Ascending aorta (tissue), 2 donors: ENCODE measurements around the gene CLINT1. TPM values are rescaled to one million over a fixed set of nuclear protein-coding genes. Genes with fewer than 3 reads are reported as not detected.
"Not testable (repeated sequence)": the region's sequence is repeated elsewhere in the genome, so short reads cannot be mapped to it uniquely, and the experiment has no call there.

Experiments
- DNase-seq, 2 donors: peaks; one replicate each; pipeline ENCODE4 v3.0.0-alpha.2; 2019; ENCODE audit warnings: low spot score in 2 of 2
- H3K27ac ChIP-seq, 2 donors: fragments of 200-600 bp; sonication (generic); one replicate each; pipeline ENCODE4 v1.5.1; 2016 to 2017; ENCODE audit warnings: mild to moderate bottlenecking in 1 of 2
- H3K27me3 ChIP-seq: fragments of 200-600 bp; sonication (generic); one replicate; pipeline ENCODE4 v1.5.1; 2017
- H3K36me3 ChIP-seq, 2 donors: fragments of 200-600 bp; sonication (generic); one replicate each; pipeline ENCODE4 v1.5.1; 2016
- H3K4me1 ChIP-seq, 2 donors: fragments of 200-600 bp; sonication (generic); one replicate each; pipeline ENCODE4 v1.5.1; 2016 to 2017; ENCODE audit warnings: mild to moderate bottlenecking in 1 of 2
- H3K4me3 ChIP-seq, 2 donors: fragments of 200-600 bp; sonication (generic); one replicate each; pipeline ENCODE4 v1.5.1; 2016 to 2017; ENCODE audit warnings: mild to moderate bottlenecking in 1 of 2
- H3K9me3 ChIP-seq, 2 donors: fragments of 200-600 bp; sonication (generic); one replicate each; pipeline ENCODE4 v1.5.1; 2016
- intact Hi-C: fragments of 100-400 bp; cut with DNase I; formaldehyde crosslinking; loops from one replicate; pipeline ENCODE4 v1.15.1; 2023
- total RNA-seq: library from RNA; depleted of rRNA; stranded (reverse); fragments of >200 nt; gene quantifications from one replicate; pipeline ENCODE4 v1.1.0, GENCODE V29; 2016
- TF ChIP-seq, protein P1 (sequence below), 3 experiments: fragments of 200-600 bp in 2 of 3; fragments of 450-650 bp in 1 of 3; sonication (generic) in 2 of 3; IDR thresholded peaks; one replicate each; pipeline ENCODE4 v1.5.1; 2016 to 2019; ENCODE audit warnings: antibody characterized with exemption in 3 of 3, mild to moderate bottlenecking in 1 of 3, moderate library complexity in 1 of 3

Gene CLINT1
- total RNA-seq, 1 donor from 2014 or later: 16.4 TPM

DNA sequence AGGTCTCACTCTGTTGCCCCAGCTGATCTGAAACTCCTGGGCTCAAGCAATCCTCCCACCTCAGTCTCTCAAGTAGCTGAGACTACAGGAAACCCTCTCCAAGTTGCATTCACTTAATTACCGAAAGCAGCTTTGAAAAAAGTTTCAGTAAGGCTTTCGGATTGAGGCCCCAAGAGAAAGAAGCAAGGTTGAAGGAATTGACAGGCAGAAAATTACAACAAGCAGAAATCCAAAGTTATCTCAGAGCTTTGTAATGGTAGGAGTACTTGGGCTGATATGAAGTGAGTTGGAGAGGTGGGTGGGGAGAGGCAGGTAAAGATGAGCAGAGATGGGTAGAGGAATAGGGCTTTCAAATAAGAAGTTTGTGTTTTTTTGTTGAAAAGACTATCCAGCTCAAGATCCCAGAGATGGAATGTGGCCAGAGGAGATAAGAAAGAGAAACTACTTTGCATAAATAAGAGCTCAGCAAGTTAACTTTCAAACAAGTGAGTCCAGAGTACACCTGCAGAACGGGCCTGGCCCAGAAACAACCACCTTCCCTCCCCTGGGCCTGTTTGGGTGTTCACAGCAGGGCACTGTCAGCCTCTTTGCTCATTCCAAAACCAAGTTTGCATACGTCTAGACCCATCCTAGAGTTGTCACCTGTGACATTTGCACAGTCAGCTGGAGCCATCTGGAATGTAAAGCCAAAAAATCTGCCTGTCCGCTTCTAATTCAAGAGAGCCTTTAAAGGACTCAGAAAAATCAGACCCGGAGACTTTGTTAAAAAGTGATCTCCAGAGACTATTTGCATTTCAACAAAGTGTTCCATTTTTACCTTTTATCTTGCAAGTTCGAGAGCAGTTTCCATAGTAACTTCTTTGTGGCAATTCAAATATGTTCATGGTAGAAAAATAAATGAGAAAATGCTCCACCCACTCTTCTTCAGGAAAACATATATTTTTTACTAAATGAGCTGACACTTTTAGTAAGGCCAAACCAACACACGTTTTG, 2.2 kb upstream of the CLINT1 start:
- no peaks in the 10 kb centered on the region for H3K36me3 ChIP-seq
- TF ChIP-seq, protein P1, sequence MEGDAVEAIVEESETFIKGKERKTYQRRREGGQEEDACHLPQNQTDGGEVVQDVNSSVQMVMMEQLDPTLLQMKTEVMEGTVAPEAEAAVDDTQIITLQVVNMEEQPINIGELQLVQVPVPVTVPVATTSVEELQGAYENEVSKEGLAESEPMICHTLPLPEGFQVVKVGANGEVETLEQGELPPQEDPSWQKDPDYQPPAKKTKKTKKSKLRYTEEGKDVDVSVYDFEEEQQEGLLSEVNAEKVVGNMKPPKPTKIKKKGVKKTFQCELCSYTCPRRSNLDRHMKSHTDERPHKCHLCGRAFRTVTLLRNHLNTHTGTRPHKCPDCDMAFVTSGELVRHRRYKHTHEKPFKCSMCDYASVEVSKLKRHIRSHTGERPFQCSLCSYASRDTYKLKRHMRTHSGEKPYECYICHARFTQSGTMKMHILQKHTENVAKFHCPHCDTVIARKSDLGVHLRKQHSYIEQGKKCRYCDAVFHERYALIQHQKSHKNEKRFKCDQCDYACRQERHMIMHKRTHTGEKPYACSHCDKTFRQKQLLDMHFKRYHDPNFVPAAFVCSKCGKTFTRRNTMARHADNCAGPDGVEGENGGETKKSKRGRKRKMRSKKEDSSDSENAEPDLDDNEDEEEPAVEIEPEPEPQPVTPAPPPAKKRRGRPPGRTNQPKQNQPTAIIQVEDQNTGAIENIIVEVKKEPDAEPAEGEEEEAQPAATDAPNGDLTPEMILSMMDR (IDR thresholded peaks at IDR 0.05): no peak
- H3K9me3 ChIP-seq: no peaks in the 10 kb centered on the region

DNA sequence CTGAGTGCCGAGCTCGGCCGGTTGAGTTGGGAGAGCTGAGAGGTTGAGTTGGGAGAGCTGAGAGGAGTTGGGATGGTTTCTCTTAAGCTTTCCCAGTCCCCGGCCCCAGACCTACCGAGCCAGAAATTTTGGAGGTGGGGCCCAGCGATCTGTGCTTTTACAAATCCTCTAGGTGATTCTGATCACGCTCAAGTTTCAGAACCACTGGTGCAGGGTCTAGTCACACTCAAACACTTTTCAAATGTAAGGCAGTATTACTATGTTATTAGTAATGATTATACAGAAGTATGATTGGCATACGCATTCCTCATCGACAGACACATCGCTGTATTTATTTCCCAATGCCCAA, 256 bp upstream of the CLINT1 start:
- no peak for DNase-seq
- TF ChIP-seq, protein P1 (IDR thresholded peaks at IDR 0.05): no peak
- Histone ChIP-seq H3K9me3 (no peaks in the 10 kb centered on the region), H3K4me3 (peak overlapping the region; percentile 94 to 96), H3K36me3 (no peaks in the 10 kb centered on the region), H3K27me3 (no peaks in the 10 kb centered on the region), H3K27ac (peak overlapping the region; percentile 86 to 92), H3K4me1 (peaks cover 0 to 25% of the 10 kb centered on the region in 2 donors)
- intact Hi-C loops: loop anchor here (5.0 to 10.0 kb wide), 5 partner anchors 37 to 1348 kb away; partner anchors contain the start of genes MED7 and RNF145

More for the DNA sequence above, 2.2 kb upstream of the CLINT1 start:
- Histone ChIP-seq H3K4me1 (peaks cover 0 to 18% of the 10 kb centered on the region in 2 donors), H3K4me3 (no peak overlapping the region), H3K27ac (no peak overlapping the region), H3K27me3 (no peaks in the 10 kb centered on the region)
- intact Hi-C loops: no loop called here
- no peak for DNase-seq

DNA sequence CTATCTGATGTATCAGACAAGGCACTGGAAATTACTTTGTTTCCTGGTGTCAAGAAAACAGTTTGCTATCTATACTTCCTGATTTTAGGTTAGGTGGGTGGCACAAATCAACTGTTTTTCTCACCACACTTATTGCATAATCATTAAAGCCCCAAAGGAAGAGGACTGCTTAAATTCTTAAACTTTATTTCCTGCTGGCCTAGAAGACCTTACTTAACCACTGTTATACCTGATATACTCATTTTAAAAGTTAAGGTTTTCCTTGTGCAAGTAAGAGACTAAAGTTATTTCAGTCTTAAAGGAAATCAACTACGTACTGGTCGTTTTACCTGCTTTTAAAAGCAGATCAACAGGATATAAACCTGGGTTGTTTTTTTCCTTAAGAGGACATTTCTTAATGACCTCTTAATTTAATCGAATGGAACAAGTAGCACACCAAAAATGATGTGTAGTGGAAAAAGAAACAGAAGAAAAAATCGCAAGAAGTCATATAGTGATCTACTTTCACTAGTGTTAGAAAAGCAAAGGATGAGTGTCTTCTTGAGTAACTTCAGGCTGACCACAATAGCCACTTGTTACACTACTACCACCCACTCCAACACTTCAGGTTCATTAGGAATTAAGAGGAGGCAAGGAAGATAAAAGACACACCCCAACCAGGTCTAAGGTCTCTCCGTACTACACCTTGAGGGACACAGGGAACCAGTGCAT, 974 bp downstream of the CLINT1 start:
- TF ChIP-seq, protein P1 (IDR thresholded peaks at IDR 0.05): no peak
- no peak for DNase-seq
- no peaks in the 10 kb centered on the region for H3K9me3 ChIP-seq
- peak overlapping the region; percentile 94 to 96 for H3K4me3 ChIP-seq
- H3K27ac ChIP-seq: peak overlapping the region; percentile 86 to 92
- no peaks in the 10 kb centered on the region for H3K27me3 ChIP-seq
- H3K36me3 ChIP-seq: no peaks in the 10 kb centered on the region
- peaks cover 0 to 25% of the 10 kb centered on the region in 2 donors for H3K4me1 ChIP-seq
- intact Hi-C loops: loop anchor here (5.0 to 10.0 kb wide), 5 partner anchors 36 to 1349 kb away; partner anchors contain the start of genes MED7 and RNF145

DNA sequence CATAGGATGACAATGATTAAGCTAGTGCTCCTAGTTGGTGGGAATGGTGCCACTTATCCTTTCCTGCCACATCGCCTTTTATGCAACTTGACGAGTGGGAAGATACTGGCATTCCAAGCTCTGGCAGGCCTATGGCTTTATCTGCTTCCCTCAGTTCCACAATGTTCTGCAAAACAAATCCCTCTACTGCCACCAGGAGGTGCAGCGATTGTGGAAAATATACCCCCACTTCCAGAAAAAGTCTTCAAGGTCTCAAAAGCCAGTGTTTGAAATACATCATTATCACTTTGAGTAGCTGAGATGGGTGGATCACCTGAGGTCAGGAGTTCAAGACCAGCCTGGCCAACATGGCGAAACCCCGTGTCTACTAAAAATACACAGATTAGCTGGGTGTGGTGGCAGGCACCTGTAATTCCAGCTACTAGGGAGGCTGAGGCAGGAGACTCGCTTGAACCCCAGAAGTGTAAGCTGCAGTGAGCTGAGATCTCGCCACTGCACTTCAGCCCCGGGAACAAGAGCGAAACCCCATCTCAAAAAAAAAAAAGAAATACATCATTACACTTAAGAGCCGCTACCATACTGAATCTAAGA, 3.4 kb downstream of the CLINT1 start:
- no peaks in the 10 kb centered on the region for H3K9me3 ChIP-seq
- no peak for DNase-seq
- H3K4me1 ChIP-seq: peaks cover 0 to 25% of the 10 kb centered on the region in 2 donors
- H3K4me3 ChIP-seq: no peak overlapping the region
- H3K27me3 ChIP-seq: no peaks in the 10 kb centered on the region
- H3K27ac ChIP-seq: no peak overlapping the region
- TF ChIP-seq, protein P1 (IDR thresholded peaks at IDR 0.05): peak; percentile 38 to 73 (median 51)
- no peaks in the 10 kb centered on the region for H3K36me3 ChIP-seq
- intact Hi-C loops: loop anchor here (5.0 to 10.0 kb wide), 5 partner anchors 33 to 1352 kb away; partner anchors contain the start of genes MED7 and RNF145

DNA sequence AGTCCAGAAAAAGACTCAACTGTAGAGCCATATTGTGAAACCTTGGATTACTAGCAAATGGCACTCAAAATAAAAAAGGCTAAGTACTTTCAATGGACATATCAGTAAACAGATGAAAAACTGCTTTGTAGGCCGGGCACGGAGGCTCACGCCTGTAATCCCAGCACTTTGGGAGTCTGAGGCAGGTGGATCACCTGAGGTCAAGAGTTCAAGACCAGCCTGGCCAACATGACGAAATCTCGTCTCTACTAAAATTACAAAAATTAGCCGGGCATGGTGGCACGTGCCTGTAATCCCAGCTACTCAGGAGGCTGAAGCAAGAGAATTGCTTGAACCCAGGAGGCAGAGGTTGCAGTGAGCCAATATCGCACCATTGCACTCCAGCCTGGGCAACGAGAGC, 5.6 kb downstream of the CLINT1 start:
- intact Hi-C loops: loop anchor here (10.0 kb wide), 2 partner anchors 141 to 1251 kb away; no protein-coding TSS in a partner anchor
- H3K27me3 ChIP-seq, H3K4me3 ChIP-seq, H3K9me3 ChIP-seq, H3K27ac ChIP-seq, H3K36me3 ChIP-seq, DNase-seq: not testable (repeated sequence)
- H3K4me1 ChIP-seq: peaks cover 0 to 19% of the 10 kb centered on the region in 2 donors
